HG03135 (cell line): ENCODE measurements around the gene UBE2R2.
A peak's percentile ranks its signal among the peaks of the same experiment; 100 is the strongest.
"Not testable (repeated sequence)": the region's sequence is repeated elsewhere in the genome, so short reads cannot be mapped to it uniquely, and the experiment has no call there.

Source experiments
- ATAC-seq: cut with Tn5 transposase; IDR thresholded peaks from one replicate; pipeline ENCODE4 v1.9.1; 2021; ENCODE audit warnings: mild to moderate bottlenecking, moderate library complexity; ENCODE audit not compliant: unreplicated experiment

Gene UBE2R2, protein sequence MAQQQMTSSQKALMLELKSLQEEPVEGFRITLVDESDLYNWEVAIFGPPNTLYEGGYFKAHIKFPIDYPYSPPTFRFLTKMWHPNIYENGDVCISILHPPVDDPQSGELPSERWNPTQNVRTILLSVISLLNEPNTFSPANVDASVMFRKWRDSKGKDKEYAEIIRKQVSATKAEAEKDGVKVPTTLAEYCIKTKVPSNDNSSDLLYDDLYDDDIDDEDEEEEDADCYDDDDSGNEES

DNA sequence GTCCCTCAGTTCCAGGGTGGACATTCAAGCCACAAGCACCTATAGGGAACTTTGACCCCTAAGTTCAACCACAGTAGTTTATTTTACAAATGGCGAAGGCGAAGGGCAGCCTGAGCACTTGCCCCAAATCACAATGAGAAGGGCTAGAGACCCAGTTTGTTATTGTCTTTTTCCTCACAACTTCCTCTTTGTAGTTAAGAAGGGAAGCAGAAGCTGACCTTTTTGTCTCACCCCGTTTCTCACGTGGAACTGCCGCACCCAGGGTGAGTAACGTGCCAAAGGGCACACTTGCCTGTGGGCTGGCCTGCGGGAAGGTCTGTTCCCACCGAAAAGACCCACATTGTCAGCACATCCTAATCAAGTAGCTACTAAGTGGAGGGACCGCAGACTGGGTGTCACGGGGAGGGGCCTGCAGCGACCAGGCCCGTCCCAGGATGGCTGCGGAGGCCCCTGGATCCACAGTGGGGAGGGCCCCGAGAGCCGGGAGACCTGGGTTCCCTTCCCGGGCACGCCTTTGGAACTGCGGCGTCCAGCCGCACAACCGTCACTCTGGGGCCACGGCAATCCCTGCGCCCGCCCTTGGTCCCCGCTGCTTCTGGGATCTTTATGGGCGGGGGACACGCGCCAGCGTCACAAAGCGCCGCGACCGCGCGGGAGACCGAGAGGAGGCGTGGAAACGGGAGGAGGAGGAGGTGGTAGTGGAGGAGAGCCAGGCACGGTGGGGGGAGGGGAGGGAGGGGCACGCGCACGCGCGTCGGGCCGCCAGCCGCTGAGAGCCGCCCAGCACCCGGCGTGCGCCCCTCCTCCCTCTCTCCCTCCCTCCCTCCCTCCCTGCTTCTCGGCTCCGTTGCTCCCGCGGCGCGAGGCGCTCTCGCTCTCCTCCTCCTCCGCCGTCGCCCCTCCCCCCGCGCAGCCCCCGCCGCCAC is at the start of gene UBE2R2:
UBE2R2 (plus strand) TSS at position 834 of the 926 bp plus-strand sequence. CDS start 598 bp downstream, outside the sequence.
- ATAC-seq = peak; percentile 46

- not testable (repeated sequence) for ATAC-seq
Observed at GRCh38 chr9:33770156-33770880, 46.6 kb upstream of the UBE2R2 start.

- ATAC-seq = not testable (repeated sequence)
Observed at GRCh38 chr9:33773135-33773534, 43.8 kb upstream of the UBE2R2 start.

DNA sequence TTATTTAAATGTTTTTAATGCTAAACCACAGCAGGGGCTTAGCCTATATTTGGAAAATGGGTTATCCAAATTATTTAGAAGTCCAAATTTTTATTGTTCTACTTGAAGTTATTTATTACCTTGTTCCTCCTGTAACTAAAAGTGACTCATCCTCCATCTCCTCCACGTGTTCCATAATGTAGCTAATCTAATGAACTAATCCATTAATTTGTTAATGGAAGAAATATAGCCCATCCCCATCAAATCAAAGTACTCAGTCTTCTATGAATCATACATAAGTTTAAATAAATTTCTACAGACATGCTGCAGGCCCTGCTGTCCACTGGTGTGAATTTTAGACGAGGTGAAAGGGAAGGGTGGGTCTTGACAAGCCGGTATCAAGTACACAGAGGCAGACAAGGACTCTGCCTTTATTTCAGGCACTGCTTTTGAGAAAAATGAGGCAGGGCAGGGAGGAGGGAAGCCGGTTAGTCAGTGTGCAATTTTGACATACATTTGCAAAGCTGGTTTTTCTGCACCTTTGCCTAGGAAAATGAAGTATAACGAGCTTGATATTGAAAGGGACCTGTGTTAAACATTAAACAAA is 42.8 kb upstream of the UBE2R2 start:
- not testable (repeated sequence) for ATAC-seq

DNA sequence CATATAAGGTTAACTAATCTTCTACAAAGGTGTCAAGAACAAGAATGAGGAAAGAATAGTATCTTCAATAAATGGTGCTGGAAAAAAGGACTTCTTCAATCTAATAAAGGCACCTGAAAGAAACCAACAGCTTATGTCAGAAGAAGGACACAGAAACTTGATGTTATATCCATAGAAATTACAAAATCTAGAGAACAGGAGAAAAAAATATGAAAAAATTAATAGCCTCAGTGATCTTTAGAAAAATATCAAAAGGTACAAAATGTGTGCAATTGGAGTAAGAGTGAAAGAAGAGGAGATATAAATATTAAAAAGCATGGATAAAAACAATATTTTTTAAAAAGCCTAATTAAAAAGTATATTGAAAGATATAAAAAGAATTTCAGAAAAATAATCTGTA is 40.4 kb upstream of the UBE2R2 start:
- ATAC-seq = no peak

DNA sequence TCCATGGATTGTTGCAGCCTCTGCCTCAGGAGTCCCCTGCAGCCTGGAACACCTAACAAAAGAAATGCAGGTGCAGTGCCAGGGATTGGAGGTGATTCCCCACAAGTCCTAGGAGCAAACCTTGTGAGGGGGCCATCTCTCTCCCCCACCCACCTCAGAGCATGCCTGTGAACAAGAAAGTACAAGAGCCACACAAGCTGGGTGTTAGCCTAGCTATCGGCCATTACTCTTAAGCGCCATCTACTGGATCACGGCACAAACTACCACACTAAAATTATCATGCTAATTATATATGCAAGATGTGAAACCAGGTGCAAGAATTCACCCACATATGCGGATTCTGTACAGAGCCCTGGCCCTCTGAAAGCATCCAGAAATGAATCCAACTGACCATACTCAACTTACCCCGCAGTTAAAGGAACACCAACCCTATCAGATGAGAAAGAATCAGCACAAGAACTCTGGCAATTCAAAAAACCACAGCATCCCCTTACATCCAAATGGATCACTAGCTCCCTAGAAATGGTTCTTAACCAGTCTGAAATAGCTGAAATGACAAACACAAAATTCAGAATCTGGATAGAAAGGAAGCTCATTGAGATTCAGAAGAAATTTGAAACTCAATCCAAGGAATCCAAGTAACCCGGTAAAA is 38.1 kb upstream of the UBE2R2 start:
- ATAC-seq = peak; percentile 74

GRCh38 chr9:33780276-33780675 is 36.7 kb upstream of the UBE2R2 start:
- ATAC-seq = no peak

GRCh38 chr9:33781736-33782135 is 35.2 kb upstream of the UBE2R2 start:
- no peak for ATAC-seq

DNA sequence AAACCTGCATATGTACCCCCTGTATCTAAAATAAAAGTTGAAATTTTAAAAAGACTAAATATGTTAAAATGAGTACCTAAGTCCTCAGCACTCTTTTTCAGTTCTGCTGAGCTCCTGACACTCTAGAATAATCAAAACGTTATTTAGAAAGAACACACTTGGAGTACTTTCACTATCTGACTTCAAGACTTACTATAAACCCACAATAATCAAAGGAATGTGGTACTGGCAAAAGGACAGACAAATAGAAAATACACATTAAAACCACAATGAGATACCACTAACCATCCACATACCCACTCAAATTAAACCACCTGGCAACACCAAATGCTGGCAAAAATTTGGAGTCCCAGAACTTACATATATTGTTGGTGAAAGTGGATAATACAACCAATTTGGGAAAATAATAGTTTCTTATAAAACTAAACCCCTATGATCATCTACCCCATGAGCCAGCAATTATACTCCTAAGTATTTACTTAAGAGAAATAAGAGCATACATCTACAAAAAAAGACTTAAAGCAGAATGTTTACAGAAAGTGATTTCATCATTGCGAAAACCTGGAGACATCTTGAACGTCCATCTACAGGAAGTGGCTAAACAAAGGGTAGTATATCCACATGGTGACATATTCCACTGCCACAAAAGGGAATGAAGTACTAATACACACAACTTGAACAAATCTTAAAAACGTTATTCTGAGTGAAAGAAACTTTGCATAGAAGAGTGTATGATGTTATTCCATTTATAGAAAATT is 34.4 kb upstream of the UBE2R2 start:
- no peak for ATAC-seq

GRCh38 chr9:33785914-33786313 is 31.0 kb upstream of the UBE2R2 start:
- ATAC-seq = no peak

DNA sequence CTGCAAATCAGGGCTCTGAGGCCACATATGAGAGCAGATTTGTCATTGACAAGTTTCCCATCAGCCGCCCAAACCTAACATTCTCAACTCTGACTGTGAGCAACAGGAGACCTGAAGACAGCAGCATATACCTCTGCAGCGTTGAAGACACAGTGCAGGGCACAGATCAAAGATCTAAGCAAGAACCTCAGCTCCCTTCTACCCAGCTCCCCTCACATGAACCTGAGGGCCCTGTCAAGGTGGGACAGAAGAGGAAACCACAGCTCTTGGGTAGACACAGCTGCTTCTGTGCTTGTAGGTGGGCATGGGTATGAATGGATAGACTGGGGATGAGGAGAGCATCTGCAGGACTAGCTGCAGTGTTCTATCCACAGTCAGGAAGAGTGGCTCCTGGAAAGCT is 30.3 kb upstream of the UBE2R2 start:
- ATAC-seq = no peak

GRCh38 chr9:33787839-33788238 is 29.1 kb upstream of the UBE2R2 start:
- no peak for ATAC-seq

- not testable (repeated sequence) for ATAC-seq
Observed at GRCh38 chr9:33789429-33789828, 27.5 kb upstream of the UBE2R2 start.

DNA sequence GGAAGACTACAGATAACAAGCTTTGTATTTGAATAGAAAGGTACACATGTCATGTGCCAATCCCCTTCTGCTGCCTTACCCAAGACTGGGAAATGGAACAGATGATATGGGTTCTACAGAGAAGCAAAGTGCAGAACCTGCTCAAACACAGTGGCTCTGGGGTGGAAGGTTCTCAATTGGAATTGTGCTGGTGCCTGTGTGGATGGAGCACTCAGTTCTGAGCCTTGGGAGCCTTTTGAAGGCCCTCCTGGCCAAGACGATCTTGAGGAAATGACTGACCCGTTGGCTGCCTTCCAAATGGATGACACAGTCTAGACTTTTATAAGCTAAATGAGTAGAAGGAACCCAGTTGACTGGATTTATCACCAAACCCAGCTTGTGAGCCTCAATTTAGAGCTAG is 25.8 kb upstream of the UBE2R2 start:
- ATAC-seq = no peak

GRCh38 chr9:33793496-33793895 is 23.5 kb upstream of the UBE2R2 start:
- not testable (repeated sequence) for ATAC-seq

DNA sequence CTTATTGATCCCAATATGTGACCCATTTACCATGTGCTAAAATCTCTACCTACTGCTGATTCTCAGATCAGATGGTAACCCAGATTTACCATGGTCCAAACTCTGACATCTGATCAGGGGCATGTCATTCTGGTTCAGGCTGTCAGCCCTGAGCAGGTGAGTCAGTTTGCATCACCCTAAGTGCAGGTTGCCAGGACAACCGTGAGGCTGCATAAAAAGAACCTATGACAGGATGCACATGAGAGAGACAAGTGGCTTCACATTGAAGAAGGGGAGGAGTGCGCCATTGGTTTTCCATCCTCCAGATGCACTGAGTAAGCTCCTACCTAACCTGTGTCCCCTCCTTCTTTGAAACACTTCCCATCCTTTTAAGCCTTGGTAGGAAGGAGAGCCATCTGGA is 22.4 kb upstream of the UBE2R2 start:
- ATAC-seq = no peak

DNA sequence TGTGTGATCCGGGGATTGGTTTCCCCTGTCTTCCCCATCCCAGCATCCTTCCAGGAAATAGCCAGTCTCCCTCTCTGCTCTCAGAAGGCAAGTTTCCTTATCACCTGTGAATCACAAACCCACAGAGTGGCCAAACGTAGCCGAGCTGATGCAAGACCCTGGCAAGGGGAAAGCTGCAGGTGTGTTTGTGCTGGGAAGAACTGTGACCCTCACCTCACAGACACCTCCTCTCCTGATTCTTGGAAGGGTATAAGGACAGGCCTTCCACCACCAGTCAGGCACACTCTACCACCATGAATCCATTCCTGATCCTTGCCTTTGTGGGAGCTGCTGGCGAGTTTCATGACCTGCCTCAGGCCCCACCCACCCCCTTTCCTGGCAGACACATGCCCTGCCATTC is 21.7 kb upstream of the UBE2R2 start, which contains the start of gene PRSS3:
PRSS3 (plus strand) TSS at position 281 of the 400 bp plus-strand sequence; CDS start at position 294, 13 bp downstream.
- no peak for ATAC-seq

GRCh38 chr9:33795819-33796218 is 21.1 kb upstream of the UBE2R2 start:
- no peak for ATAC-seq

GRCh38 chr9:33796679-33797078 is 20.3 kb upstream of the UBE2R2 start:
- ATAC-seq = not testable (repeated sequence)

DNA sequence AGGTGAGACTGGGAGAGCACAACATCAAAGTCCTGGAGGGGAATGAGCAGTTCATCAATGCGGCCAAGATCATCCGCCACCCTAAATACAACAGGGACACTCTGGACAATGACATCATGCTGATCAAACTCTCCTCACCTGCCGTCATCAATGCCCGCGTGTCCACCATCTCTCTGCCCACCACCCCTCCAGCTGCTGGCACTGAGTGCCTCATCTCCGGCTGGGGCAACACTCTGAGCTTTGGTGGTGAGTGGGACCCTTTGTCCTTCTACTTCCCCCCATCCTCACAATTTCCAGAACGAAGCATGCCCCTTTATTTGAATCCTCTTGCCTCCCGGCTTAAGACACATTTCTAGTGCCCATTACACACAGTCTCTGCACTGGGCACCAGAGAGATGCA is 19.1 kb upstream of the UBE2R2 start:
- no peak for ATAC-seq
